ENCODE results near the gene RBM23.
"Not testable (repeated sequence)": the region's sequence is repeated elsewhere in the genome, so short reads cannot be mapped to it uniquely, and the experiment has no call there.

The RBM23 gene

DNA sequence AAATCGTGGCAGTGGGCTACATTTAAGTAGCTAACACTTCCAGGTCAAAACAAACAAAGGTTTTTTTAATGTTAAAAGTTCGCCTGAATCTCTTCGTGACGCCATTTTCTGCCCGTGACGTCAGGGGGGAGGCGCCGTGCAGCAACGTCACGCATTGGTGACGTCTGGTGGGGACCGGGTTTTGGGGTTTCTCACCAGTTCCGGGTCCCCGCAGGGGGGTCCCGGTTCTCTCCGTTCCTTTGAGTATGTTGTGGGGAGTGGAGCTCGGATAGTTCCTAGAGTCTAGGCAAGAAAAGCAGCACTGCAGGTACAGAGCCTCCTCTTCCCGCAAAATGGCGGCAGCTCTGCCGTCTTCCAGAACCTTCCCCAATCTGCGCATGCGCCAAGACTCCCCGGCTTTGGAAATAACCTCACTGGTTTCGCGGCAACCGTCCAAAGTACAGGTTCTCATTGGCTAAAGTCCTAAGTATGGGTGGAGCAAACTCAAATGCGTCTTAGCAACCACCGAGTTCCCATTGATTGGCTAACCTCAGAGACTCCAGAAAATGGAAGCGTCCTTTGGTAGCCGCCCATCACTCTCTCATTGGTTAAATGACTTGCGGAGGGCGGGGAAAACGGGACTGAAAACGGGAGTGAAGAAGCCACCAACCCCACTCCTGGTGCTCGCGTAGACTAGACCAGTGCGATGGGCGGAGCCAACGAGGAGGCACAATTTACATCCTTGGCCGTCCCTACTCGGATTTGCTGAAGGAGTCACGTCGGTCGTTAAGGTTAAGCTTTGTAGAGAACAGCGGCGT, at the start of gene RBM23:
Gene RBM23 (minus strand): TSS at position 346 of the 797 bp plus-strand sequence.
- DNase-seq (ENCODE audit: low read depth, low spot score): peak; percentile 100

- no peak for DNase-seq (ENCODE audit: low read depth, low spot score)
These were observed 47.9 kb upstream of the RBM23 start for GRCh38 chr14:22966783-22967269.

GRCh38 chr14:22965916-22966782, 47.2 kb upstream of the RBM23 start:
- not testable (repeated sequence) for DNase-seq (ENCODE audit: low read depth, low spot score)

DNA sequence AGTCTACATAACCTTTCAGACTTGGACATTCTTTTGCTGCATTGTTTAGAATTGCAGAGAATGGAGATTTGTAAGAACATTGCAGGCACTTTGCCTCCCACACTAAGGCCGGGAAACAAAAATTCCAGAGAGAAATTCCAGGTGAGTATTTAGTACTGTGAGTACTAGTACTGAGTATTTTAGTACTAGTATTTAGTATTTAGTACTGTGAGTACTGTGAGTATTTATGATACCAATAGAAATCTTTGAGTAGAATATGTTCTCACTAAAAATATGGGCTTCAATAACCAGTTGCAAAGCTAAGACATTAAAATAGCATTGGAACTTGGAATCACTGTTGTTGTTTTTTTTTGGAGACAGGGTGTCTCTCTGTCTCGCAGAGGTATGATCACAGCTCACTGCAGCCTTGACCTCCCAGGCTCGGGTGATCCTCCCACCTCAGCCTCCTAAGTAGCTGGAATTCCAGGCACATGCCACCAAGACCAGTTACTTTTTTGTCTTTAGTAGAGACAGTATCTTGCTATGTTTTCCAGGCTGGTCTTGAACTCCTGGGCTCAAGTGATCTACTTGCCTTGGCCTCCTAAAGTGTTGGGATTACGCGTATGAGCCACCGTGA, 43.2 kb upstream of the RBM23 start:
- no peak for DNase-seq (ENCODE audit: low read depth, low spot score)

GRCh38 chr14:22955702-22956569, 37.0 kb upstream of the RBM23 start:
- no peak for DNase-seq (ENCODE audit: low read depth, low spot score)

- no peak for DNase-seq (ENCODE audit: low read depth, low spot score)
These were observed 33.5 kb upstream of the RBM23 start for GRCh38 chr14:22952418-22952817.

DNA sequence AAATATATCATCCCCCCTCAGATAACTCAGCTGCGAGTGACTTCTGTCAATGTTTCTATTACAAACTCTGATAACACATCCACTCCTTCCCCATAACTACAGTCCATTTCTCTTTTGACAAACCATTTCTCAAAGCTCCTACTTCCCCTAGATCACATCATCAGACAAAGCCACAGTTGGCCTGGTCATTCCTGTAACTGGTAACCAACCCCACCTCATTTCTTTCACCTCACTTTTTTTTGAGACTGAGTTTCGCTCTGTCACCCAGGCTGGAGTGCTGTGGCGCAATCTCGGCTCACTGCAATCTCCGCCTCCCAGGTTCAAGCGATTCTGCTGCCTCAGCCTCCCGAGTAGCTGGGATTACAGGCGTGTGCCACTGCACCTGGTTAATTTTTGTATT, 32.8 kb upstream of the RBM23 start:
- DNase-seq (ENCODE audit: low read depth, low spot score): not testable (repeated sequence)

DNA sequence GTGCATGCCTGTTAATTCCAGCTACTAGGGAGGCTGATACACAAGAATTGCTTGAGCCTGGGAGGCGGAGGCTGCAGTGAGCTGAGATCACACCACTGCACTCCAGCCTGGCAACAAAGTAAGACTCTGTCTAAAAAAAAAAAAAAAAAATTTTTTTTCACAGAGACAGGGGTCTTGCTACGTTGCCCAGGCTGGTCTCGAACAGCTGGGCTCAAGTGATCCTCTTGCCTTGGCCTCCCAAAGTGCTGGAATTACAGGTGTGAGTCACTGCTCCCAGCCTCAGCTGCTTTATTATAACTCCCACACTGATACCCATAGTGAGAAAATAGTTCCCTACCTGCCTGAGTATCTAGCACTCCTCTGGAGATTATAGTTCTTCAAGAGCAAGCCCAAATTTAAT, 26.7 kb upstream of the RBM23 start:
- DNase-seq (ENCODE audit: low read depth, low spot score): no peak

DNA sequence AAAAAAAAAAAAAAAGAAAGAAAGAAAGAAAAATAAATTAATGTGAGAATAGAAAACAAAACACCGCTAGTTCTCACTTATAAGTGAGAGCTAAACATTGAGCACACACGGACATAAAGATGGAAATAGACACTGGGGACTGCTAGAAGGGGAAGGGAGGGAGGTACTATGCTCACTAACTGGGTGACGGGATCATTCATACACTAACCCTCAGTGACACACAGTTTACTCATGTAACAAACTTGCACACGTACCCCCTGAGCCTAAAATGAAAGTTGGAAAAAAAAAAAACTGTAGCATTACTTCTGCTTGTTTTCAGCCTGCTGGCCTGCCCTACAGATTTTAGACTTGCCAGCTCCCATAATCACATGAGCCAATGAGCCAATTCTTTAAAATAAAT, 20.7 kb upstream of the RBM23 start:
- no peak for DNase-seq (ENCODE audit: low read depth, low spot score)

DNA sequence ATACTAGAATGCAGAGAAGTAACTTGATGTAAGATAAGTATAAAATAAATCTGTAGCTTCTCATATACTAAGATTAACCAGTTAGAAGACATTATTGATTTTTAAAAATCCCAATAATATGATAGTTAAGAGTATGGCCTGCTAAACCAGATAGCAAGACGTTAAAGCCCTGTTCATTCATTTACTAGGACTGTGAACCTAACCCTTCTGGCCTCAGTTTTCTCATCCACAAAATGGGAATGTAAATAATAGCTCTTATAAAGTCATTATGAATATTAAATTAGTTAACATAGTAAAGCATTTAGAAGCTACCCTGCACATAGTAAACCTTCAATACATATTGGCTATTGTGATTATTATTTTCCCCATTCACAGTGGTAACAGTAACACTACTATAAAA, 16.2 kb upstream of the RBM23 start:
- no peak for DNase-seq (ENCODE audit: low read depth, low spot score)

DNA sequence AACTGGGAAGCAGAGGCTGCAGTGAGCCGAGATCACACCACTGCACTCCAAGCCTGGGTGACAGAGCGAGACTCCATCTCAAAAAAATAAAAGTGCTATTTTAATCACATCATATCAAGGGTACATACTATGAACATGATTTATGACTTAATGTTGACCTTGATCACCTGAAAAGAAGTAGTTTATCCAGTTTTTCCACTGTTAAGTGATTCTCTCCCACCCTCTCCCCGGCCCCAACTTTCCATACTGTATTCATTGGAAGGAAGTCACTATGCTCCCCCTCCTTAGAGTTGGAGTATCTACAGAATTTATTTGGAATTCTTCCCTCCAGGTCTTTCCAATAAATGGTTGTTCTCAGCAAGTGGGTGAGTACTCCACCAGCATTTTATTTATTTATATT, 13.2 kb upstream of the RBM23 start:
- no peak for DNase-seq (ENCODE audit: low read depth, low spot score)

- DNase-seq (ENCODE audit: low read depth, low spot score): no peak
These were observed 11.0 kb upstream of the RBM23 start for GRCh38 chr14:22929961-22930364.

- peak; percentile 100 for DNase-seq (ENCODE audit: low read depth, low spot score)
These were observed 10.4 kb upstream of the RBM23 start, which contains the start of gene PRMT5 for GRCh38 chr14:22929104-22929960. TSS of gene PRMT5 (minus strand) at chr14:22929376. CDS start at chr14:22929361, 15 bp downstream.

DNA sequence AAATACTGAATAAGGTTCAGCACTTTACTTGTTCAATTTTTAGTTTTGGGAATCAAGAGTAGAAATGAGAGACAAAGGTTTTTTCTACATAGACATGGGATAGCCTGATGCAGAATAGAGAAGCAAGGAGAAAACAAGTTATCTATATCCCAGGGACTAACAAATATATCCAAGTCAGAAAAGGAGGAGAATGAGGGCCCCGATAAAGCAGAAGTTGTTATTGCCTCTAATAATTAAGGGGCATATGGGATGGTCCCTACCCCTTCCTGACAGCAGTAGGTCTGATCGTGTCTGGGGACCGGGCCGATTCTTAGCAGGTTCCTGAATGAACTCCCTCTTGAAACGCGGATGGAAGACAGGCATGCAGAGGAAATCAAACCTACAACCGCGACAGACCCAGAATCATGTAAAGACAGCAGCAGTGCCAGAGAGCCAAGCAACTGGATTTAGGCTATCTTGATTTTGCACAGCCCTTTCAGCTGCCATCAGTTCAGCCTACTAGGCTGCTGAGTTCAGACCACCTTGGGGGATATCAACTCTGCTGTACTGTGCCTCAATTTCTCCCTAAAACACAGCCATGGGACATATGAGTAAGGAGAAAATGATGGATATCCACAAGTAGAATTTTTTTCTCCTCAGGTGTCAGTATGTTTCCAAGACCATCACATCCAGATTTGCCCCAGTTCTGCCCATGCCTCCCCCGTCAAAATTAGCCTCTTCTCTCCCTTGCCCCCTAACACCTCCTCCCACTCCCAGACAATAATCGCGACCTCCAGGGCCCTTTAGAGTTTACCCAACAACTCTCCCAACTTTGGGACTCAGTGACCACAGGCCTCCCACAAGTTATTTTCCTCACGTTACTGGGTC, 9.5 kb upstream of the RBM23 start:
- no peak for DNase-seq (ENCODE audit: low read depth, low spot score)

- DNase-seq (ENCODE audit: low read depth, low spot score): no peak
These were observed 7.4 kb upstream of the RBM23 start for GRCh38 chr14:22926316-22926715.

GRCh38 chr14:22925513-22925912, 6.6 kb upstream of the RBM23 start:
- DNase-seq (ENCODE audit: low read depth, low spot score): no peak

DNA sequence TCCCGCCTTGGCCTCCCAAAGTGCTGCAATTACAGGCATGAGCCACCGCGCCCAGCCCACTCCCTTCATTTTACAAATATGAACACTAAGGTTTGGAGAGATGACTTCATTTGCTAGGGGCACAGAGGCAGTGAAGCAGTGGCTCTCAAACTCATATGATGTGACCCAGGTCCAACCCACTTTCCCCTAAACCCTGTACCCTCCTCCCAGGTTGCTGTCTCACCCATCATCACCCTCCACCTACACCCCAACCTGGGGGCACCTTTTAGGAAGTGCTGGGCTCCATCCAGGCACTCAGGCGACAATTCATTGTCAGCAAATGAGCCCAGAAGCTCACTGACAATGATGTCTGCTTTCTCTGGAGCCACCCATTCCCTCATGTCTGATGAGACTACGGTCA, 4.8 kb upstream of the RBM23 start:
- DNase-seq (ENCODE audit: low read depth, low spot score): no peak

DNA sequence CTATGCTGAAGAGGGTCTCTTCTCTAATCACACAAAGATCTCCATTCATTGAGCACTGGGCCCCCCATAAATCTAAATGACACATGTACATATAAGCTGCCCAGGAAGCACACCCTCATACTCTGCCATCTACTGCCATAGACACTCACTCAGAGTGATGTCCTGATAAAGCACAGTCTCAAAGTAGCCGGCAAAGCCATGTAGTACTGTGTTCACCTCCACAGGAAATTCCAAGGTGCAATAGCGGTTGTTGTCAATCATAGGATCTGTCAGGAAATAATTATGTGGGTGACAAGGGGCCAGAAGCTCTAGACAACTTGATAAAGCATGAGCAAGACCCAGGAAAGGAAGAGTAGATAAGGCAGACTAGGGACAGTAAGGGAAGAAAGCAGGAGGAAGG, 3.3 kb upstream of the RBM23 start:
- DNase-seq (ENCODE audit: low read depth, low spot score): no peak

DNA sequence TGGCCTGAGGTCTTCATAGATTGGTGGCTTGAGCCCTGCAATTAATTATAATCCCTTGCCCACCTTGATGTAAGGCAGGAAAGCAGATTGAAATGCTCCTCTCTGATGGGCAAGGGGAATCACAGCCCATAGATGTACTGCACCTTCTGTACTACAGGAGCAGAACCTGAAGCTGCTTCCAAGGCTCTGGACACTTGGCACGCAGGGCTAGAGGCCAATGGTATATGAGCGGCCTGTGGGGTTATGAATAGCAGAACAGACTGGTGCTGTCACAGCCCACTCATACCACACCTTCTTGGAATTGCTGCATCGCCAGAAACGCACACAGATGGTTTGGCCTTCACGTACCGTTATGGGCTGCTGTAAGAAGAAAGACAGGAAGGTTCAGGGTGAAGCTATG, 1.7 kb upstream of the RBM23 start:
- no peak for DNase-seq (ENCODE audit: low read depth, low spot score)

Measured in smooth muscle cell of the brain vasculature (primary cell).